ENCODE measurements around the gene CIT.

DNA sequence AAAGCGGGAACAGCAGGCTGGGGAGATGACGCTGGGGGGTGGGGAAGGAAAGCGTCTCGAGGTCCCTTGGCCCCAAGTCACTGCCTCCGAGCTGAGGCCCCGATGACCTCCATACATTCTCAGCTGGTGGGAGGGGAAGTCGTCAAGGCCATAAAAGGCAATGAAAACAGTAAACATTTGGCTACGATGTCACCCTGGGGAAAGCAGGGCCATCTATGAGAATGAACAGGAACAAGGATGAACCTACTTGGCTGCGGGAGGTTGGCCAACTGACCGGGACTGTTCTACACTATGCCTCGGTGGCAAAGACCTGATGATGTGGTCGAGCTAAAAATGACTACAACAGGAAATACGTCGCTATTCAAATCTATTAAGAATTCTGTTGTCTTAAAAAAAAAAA, 189.7 kb downstream of the CIT start:
- TF ChIP-seq, protein P1, sequence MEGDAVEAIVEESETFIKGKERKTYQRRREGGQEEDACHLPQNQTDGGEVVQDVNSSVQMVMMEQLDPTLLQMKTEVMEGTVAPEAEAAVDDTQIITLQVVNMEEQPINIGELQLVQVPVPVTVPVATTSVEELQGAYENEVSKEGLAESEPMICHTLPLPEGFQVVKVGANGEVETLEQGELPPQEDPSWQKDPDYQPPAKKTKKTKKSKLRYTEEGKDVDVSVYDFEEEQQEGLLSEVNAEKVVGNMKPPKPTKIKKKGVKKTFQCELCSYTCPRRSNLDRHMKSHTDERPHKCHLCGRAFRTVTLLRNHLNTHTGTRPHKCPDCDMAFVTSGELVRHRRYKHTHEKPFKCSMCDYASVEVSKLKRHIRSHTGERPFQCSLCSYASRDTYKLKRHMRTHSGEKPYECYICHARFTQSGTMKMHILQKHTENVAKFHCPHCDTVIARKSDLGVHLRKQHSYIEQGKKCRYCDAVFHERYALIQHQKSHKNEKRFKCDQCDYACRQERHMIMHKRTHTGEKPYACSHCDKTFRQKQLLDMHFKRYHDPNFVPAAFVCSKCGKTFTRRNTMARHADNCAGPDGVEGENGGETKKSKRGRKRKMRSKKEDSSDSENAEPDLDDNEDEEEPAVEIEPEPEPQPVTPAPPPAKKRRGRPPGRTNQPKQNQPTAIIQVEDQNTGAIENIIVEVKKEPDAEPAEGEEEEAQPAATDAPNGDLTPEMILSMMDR (IDR thresholded peaks at IDR 0.05 in 2 of 3, conservative IDR thresholded peaks at IDR 0.05 in 1 of 3; ENCODE audit: control insufficient read depth in 2 of 3, extremely low read depth in 1 of 3, insufficient read depth in 1 of 3, low read depth in 3 of 3, low read length in 3 of 3): no peak
- no peak for TF ChIP-seq EGR1 (IDR thresholded peaks at IDR 0.05; ENCODE audit: borderline replicate concordance in 1 of 2, low read depth in 2 of 2, low read length in 2 of 2)
- no peak for TF ChIP-seq POLR2AphosphoS5 (IDR thresholded peaks at IDR 0.05; ENCODE audit: low read length)
- TF ChIP-seq, protein P2, sequence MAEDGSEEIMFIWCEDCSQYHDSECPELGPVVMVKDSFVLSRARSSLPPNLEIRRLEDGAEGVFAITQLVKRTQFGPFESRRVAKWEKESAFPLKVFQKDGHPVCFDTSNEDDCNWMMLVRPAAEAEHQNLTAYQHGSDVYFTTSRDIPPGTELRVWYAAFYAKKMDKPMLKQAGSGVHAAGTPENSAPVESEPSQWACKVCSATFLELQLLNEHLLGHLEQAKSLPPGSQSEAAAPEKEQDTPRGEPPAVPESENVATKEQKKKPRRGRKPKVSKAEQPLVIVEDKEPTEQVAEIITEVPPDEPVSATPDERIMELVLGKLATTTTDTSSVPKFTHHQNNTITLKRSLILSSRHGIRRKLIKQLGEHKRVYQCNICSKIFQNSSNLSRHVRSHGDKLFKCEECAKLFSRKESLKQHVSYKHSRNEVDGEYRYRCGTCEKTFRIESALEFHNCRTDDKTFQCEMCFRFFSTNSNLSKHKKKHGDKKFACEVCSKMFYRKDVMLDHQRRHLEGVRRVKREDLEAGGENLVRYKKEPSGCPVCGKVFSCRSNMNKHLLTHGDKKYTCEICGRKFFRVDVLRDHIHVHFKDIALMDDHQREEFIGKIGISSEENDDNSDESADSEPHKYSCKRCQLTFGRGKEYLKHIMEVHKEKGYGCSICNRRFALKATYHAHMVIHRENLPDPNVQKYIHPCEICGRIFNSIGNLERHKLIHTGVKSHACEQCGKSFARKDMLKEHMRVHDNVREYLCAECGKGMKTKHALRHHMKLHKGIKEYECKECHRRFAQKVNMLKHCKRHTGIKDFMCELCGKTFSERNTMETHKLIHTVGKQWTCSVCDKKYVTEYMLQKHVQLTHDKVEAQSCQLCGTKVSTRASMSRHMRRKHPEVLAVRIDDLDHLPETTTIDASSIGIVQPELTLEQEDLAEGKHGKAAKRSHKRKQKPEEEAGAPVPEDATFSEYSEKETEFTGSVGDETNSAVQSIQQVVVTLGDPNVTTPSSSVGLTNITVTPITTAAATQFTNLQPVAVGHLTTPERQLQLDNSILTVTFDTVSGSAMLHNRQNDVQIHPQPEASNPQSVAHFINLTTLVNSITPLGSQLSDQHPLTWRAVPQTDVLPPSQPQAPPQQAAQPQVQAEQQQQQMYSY (CRISPR knock-in tag; IDR thresholded peaks at IDR 0.05): no peak
- TF ChIP-seq BHLHE40 (IDR thresholded peaks at IDR 0.05; ENCODE audit: borderline replicate concordance in 1 of 2, low read depth in 2 of 2, low read length in 1 of 2): no peak
- TF ChIP-seq, protein P3, sequence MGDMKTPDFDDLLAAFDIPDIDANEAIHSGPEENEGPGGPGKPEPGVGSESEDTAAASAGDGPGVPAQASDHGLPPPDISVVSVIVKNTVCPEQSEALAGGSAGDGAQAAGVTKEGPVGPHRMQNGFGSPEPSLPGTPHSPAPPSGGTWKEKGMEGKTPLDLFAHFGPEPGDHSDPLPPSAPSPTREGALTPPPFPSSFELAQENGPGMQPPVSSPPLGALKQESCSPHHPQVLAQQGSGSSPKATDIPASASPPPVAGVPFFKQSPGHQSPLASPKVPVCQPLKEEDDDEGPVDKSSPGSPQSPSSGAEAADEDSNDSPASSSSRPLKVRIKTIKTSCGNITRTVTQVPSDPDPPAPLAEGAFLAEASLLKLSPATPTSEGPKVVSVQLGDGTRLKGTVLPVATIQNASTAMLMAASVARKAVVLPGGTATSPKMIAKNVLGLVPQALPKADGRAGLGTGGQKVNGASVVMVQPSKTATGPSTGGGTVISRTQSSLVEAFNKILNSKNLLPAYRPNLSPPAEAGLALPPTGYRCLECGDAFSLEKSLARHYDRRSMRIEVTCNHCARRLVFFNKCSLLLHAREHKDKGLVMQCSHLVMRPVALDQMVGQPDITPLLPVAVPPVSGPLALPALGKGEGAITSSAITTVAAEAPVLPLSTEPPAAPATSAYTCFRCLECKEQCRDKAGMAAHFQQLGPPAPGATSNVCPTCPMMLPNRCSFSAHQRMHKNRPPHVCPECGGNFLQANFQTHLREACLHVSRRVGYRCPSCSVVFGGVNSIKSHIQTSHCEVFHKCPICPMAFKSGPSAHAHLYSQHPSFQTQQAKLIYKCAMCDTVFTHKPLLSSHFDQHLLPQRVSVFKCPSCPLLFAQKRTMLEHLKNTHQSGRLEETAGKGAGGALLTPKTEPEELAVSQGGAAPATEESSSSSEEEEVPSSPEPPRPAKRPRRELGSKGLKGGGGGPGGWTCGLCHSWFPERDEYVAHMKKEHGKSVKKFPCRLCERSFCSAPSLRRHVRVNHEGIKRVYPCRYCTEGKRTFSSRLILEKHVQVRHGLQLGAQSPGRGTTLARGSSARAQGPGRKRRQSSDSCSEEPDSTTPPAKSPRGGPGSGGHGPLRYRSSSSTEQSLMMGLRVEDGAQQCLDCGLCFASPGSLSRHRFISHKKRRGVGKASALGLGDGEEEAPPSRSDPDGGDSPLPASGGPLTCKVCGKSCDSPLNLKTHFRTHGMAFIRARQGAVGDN (IDR thresholded peaks at IDR 0.05): no peak
